HG02571 (cell line): ENCODE data around the gene NECAB2.

Source experiments
- ATAC-seq: cut with Tn5 transposase; IDR thresholded peaks from one replicate; pipeline ENCODE4 v1.9.1; 2021; ENCODE audit warnings: mild to moderate bottlenecking, moderate library complexity; ENCODE audit not compliant: unreplicated experiment

NECAB2 gene

DNA sequence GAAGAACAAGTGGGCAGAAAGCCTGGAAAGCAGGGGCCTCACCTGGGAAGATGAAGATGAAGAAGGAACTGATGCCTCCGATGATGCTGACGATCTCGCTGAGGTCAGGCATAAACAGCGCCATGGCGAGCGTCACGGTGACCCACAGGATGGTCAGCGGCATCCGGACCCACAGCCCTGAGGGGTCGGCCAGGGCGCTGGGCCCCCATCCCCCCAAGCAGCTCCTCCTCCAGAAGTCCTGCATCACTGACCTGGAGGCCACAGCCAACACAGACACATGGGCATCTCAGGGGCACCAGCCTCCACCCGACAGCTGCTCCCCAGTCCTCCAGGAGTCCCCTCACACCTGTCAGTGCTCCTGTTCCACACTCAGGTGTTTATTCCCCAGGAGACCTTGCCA, 48.4 kb downstream of the NECAB2 start:
- no peak for ATAC-seq

DNA sequence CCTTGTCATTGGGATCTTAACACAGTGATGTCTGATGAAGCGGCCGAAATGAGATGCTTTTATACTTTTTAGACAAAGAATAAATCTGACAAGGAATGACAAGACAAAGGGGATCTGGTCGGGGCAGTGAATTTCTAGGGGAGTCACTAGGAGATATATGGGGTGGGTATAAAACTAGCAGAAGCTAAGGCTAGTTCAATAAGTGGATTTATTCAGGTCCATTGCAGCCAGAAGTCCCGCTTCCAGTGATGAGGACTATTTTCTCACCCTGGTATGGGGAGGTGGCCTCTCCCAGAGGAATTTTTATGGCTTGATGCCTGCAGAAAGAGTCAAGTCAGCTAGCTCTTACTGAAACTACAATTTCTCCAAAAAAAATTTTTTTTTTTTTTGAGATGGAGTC, 50.7 kb downstream of the NECAB2 start:
- no peak for ATAC-seq

DNA sequence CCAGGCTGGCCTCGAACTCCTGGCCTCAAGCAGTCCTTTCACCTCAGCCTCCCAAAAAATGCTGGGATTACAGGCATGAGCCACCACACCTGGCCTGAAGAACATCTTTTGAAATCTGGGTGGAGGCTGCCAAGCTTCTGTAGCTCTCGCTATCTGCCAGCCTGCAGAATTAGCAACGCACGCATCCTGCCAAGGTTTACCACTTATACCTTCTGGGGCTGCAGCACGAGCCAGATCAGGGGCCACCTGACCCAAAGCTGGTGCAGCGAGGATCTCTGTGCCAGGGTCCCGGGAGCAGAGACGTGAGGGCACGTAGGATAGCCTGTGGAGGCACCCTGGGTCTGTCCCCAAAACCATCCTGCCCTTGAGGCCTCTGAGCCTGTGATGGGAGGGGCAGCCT, 52.3 kb downstream of the NECAB2 start:
- ATAC-seq = no peak

DNA sequence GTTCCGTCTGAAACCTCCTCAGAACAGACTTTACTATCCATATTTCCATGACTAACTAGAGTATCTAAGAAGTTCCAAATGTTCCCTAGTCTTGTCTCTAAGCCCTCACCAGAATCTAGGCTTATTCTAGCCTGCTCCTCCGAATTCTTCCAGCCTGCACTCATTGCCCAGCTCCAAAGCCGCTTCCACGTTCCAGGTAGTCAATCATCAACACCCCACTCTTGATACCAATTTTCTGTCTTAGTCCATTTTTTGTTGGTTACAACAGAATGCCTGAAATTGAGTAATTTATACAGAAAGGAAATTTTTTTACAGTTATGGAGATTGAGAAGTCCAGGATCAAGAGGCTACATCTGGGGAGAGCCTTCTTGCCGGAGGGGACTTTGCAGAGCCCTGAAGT, 53.4 kb downstream of the NECAB2 start:
- no peak for ATAC-seq

DNA sequence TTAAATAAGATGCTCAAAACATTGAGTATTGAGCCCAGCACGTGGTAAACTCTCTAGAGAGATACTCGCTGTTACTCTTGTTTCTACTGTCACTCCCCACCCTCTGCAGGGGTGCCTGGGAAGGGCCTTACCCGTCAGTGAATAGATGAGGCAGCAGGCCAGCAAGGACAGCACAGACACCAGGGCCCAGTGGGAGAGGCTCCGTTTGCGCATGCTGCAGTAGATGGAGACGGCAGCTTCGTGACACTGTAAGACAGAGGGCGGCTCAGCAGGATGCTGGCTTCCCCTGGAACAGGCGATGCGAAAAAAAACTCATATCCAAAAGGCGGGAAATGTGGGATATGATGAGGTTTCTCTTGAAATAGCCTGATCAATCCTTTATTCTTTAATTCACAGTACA, 54.6 kb downstream of the NECAB2 start:
- no peak for ATAC-seq

DNA sequence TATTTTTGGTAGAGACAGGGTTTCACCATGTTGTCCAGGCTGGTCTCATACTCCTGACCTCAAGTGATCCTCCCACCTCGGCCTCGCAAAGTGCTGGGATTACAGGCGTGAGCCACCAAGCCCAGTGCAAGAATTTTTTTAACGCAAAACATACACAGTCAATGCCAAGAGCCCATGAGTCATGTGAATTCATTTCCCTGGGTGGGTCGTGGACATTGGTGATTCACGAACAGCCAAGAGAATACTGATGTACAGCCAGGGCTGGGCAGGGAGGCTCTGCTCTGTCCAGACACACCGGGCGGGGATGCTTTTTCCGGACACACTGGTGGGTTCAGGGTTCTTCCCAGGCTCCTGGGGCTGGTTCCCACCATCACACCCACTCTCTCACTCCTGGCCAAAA, 56.8 kb downstream of the NECAB2 start:
- ATAC-seq = no peak

DNA sequence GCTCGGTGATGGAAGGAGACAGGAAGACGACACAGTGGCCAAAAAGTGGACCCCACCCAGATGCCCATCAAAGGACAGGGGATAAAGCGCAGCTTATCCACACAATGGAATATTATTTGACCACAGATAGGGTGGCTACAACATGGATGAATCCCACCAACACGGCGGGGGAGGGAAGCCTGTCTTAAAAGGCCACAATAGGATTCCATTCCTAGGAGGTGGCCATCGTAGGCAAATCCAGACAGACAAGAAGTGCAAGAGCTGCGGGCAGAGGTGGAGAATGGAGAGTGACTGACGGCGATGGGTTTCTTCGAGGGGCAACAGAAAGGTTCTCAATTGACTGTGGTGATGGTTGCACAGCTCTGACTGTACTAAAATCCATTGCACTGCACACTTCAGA, 58.6 kb downstream of the NECAB2 start:
- ATAC-seq = no peak

DNA sequence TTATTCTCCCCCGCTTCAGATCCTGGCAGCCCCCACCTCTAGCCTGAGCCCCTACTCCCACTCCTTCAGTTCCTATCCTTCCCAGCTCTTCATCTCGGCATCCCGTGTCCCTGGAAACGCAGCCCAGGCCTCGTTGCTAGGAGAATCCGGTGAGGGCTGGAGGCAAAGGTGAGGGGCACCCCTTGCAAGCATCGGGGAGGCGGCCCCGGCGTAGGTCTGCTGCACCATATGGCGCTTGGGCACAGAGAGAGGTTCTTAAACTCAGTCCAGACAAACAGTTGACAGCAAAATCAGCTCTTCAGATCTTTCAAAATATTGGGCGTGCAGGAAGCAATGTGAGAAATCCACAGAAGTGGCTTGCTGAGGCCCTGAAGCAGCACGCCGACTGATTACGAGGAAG, 59.6 kb downstream of the NECAB2 start:
- no peak for ATAC-seq

DNA sequence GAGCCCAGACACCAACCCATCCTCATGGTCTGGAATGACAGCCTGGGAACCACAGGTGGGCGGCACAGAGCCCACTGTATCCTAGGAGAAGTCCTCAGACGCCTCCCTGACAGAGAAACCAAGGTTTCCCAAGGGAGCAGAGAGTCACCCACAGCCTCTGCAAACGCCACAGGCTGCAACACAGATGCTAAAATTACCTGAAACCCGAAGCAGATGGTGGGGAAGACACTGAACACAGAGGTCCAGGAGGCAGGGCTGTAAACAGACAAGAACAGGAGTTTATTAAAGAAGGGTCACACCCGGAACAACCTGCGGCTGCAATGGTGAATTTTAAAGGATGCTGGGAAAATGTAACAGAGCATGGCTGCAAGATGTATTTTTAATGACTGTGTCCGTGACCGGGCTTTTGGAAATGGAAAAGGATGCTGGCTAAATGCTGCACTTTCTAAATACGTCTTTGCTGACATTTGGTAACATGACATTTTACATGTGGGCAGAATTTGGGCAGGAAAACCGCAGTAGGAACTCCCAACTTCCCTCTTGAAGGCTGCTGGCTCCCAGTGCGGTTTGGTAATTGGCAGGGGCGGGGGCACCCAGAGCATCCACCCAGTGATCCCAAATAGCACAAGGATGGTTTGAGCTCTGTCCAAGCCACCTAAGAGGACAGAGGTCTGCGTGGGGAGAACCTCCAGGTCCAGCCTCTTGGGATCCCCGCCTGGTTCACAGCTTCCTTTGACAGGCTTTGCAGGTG, 61.4 kb downstream of the NECAB2 start:
- ATAC-seq = no peak

DNA sequence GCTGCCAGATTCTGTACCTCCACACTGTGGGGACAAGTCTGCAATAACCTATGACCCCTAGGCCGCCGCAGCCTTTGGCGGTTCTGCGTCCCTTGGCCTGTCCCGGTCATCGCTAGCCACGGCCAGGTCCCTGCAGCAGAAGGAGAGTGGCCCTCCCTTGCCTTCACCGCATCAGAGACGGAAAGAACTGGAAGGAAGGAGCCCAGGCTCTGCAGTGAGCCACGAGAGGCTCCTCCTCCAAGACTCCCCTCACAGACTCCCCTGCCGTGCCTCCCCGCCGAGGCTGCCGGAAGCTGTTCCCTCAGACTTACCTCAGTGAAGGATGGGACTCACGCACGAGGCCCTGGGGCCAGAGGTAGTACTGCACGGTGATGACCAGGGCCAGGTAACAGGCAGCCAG, 63.5 kb downstream of the NECAB2 start:
- ATAC-seq = no peak

DNA sequence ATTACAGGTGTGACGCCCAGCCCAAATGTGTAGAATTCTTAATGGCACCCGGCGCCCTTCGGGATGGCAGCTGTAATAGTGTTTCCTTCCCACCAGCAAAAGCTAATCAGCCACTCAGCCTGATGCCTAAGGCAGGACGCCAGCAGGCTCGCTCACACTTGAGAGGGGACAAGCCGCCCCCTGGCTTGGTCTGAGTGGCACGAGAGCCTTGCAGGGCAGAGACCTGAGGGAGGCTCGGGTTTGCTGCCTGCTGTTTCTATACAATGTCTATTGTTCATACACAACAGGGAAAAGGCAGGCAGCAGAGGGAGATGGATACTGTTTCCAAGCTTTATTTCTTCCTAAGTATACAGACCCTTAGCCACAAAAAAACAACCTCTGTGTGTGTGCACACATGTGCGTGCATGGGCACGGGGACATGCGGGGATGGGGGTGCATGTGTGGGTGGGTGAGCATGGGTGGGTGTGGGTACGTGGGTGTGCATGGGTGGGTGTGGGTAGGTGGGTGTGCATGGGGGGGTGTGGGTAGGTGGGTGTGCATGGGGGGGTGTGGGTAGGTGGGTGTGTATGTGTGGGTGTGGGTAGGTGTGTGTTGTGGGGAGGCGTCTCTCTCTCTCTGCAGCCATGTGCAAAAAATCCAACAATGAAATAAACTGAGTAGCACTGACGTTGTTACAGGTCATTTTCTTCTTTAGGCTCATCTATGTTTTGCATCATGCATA, 64.6 kb downstream of the NECAB2 start:
- no peak for ATAC-seq

DNA sequence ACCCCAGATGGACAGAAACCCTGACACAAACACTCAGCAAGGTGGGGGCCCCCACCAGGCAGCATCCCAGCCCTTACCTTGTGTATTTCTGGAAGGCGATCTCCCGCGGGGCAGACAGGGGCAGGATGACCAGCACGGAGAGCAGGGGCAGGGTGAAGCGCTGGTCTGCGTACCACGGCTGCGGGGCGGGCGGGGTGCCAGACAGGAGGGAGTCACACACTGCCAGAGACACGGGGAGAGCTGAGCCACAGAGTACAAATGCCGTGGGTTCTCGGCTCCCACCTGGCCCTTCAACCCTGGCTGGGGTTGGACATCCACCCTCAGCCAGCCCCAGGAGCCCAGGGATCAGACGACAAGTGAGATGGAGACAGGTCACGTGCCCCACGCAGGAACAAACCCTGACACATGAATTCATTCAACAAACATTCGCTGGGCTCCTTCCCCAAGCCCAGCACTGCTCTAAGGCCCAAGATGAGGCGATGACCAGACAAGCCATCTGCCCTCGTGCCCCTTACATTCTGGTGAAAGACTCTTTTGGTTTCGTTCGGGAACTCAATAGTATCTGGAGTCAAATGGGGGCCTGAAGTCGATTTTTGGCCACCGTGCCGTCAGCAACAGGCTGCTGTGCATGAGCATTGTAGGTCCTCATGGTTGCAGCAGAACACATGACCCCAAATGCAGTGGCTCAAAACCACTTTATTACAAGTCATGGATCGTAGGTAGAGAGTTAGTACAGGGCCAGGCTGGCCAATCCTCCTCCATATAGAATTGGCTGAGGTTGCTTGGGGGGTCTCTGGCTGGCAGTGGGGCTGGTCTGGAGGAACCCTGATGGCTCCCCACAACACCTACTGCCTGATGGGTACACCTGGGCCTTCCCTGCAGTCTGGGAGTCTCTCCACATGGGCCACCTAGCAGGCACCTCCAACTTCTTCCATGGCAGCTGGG, 65.5 kb downstream of the NECAB2 start:
- ATAC-seq = no peak

DNA sequence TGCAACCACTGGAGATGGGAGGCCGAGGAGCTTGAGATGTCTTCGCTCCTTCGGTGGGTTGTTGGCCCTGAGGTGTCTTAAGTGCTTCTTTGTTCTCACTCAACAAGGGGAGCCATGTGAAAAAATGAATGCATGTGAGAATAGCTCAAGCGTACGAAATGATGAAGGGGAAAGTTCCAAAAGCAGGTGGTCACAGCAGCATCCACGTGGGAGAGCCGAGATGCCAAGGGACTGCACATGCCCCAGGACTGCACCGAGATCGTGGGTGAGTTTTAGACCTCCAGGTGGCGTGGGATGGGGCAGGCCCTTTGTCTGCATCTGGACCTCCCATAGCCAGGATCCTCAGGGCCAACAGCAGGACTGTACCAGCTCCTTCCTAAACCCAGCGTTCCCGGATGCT, 66.5 kb downstream of the NECAB2 start:
- ATAC-seq = no peak

DNA sequence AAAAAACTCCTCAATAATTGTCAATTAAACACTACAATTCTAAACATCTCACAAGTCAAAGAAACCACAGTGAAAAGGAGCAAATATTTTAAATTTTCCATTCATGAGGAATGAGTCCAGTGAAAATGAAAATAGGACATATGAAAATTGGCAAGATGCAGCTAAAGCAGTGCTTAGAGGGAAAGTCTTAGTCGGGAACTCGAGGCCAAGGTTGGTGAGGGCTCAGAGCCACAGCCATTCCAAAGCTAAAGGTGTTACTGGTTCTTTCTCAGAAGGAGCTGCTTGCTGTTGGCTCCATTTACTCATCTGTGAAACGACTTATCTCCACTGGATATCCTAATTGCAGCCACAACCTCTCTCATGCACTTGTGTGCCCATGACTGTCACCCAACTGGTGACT, 68.1 kb downstream of the NECAB2 start:
- ATAC-seq = no peak

DNA sequence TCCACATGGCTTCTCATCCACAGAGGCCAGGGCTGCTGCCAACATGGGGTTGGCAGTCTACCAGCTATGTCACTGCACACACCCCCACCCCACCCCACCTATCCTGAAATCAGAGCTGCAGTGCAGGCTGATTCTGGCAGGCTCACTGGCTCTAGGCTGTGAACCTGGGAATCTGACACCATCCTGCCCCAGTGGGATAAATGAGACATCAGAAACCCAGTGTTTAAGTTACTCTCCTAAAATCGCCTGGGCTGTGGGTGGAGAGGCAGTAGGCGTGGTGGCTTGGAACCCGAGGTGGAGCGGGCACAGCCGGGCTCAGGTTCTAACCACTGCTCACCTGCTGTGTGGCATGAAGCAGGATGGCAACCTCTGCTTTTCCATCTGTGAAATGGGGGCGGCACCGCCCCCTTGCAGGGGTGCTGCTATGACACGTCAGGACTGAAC, 69.0 kb downstream of the NECAB2 start:
- no peak for ATAC-seq

DNA sequence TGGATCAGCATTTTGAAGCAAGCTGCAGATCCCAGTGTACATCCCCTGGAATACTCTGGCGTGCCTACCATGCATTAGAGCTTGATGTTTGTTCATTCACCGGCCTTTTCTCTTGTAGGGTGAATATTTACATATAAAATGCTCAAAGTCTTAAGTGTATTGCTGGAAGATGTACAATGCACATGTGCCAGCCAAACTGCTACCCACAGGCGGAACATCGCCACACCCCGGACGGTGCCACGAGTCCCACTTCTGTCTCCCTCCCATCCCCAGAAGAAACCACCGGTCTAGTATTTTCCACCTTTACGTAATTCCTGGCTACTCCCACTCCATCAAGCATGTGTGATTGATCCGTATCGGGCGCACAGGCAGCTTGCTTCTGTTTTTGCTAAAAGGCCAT, 70.4 kb downstream of the NECAB2 start:
- ATAC-seq = no peak

DNA sequence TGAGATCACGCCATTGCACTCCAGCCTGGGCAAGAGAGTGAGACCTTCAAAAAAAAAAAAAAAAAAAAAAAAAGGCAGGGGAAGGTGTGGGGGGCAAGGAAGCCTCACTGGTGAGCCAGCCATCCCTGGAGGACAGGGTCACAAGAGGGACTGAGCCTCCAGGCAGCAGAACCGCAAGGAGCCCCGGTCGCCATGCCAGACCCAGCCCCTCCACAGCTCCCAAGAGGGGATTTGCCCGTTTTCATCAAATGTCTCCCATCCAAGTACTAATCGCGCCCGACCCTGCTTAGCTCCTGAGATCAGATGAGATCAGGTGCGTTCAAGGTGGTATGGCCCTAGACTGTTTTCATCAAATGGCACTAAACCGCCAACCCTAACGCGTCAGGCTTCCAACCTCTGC, 71.7 kb downstream of the NECAB2 start:
- ATAC-seq = no peak

DNA sequence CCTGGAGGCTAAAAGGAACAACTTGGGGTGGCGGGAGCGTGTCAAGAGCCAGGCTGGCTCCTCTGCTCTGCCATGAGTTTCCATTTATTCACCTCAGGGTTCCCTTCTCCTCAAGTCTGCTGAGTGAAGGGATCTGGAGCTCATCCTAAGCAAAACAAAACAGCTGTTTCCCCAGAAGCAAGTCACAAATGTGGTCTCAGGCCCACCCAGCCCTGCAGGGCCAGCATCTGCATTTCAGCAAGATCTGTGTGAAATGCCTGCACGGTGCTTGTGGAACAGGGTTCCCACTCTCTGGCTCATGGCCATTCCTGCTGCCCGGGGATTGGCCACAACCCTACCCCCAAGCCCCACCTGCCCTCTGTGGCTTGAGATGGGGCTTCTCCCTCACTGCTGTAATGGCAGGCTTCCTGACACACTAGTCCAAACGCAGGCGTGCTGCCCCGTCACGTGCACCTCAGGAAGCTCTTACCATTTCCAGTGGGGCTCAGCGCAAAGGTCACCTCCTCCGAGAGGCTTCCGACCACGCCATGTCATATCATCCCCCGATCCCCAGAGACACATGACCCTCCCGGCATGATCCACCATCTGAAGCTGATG, 72.3 kb downstream of the NECAB2 start:
- no peak for ATAC-seq

DNA sequence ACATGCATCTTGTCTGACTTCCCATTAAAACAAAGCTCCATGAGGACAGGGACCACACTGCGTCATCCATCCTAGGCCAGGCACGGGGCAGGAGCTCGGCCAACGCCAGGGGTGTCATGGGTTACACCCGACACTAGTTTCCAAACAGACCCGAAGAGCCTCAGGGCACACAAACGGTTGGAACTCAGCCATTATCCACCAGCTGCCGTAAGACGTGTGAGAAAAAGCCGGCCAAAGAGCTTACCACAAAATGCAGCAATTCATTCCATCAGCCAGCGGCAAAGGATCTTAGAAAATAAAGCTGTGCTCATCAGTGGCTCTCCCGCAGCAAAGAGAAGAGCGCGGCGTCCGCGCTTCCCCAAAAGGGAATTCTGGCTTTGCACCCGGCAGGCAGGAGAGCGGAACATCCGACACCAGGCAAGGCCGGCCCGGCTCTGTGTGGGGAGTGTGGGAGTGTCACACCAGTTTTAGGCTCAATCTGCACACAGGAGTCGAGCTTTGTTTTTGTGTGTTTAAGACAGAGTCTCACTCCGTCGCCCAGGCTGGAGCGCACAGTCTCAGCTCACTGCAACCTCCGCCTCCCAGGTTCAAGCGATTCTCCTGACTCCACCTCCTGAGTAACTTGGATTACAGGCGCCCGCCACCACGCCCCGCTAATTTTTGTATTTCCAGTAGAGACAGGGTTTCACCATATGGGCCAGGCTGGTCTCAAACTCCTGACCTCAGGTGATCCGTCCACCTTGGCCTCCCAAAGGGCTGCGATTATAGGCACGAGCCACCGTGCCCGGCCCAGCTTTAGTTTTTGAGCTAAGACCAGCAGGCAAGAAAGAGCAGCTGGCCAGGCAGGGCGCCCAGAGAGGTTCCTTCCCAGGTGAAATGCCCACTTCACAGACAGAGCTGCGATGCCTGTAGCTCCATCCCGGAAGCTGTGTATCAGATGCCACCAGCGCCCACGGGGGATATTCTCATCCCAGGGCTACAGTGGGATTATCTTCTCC, 73.1 kb downstream of the NECAB2 start:
- no peak for ATAC-seq

DNA sequence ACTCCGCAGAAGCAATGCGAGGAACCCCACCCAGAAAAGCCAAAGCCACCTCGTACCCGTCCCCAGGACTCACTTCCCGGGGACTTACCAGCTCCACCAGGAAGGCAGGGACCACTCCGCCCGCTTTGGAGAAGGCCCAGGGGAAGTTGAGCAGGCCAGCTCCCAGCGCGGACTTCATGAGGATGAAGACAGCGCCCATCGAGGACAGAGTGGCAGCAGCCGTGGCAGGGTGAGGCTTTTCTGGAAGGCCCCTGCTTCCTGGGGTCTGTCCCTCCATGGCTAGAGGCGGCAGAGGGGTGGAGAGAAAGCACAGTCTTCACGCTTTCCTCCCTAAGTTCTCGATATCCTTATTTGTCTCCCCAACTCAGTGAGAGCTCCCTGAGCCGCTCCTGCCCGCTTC, 73.8 kb downstream of the NECAB2 start:
- ATAC-seq = no peak
